GM23338 (cell line): ENCODE results near the gene TAC3. TPM values are rescaled to one million over a fixed set of nuclear protein-coding genes. Genes with fewer than 3 reads are reported as not detected.

Source experiments
- ATAC-seq: fragments of 200-7000 bp; cut with Tn5 transposase; 3 replicates; pipeline ENCODE4 v1.9.1; 2020
- DNase-seq: peaks from one replicate; pipeline ENCODE4 v3.0.0-alpha.2; 2015; ENCODE audit warnings: low spot score
- H2AFZ ChIP-seq: fragments of 200-600 bp; sonication (generic); 2 replicates; pipeline ENCODE4 v1.8.0; 2016; ENCODE audit warnings: antibody characterized with exemption, mild to moderate bottlenecking, moderate library complexity
- H3F3A ChIP-seq: fragments of 200-600 bp; sonication (generic); replicated peaks from 2 replicates; pipeline ENCODE4 v1.8.0; 2017; ENCODE audit warnings: antibody characterized with exemption, mixed run types, low read depth
- H3K27ac ChIP-seq: fragments of 200-600 bp; sonication (generic); 2 replicates; pipeline ENCODE4 v1.6.1; 2016; ENCODE audit warnings: low read depth
- H3K27me3 ChIP-seq: fragments of 200-600 bp; sonication (generic); 2 replicates; pipeline ENCODE4 v1.8.0; 2016; ENCODE audit warnings: mild to moderate bottlenecking, mixed run types, moderate library complexity; ENCODE audit not compliant: insufficient read depth
- H3K36me3 ChIP-seq: fragments of 200-600 bp; sonication (generic); 2 replicates; pipeline ENCODE4 v1.8.0; 2016; ENCODE audit warnings: mild to moderate bottlenecking; ENCODE audit not compliant: insufficient read depth
- H3K4me1 ChIP-seq: fragments of 200-600 bp; sonication (generic); 2 replicates; pipeline ENCODE4 v1.8.0; 2016; ENCODE audit warnings: mild to moderate bottlenecking, moderate library complexity; ENCODE audit not compliant: insufficient read depth
- H3K4me2 ChIP-seq: fragments of 200-600 bp; sonication (generic); 2 replicates; pipeline ENCODE4 v1.7.1; 2017; ENCODE audit warnings: mixed run types
- H3K4me3 ChIP-seq: fragments of 200-600 bp; sonication (generic); 2 replicates; pipeline ENCODE4 v1.6.1; 2016; ENCODE audit warnings: mixed run types
- H3K79me2 ChIP-seq: fragments of 200-600 bp; sonication (generic); replicated peaks from 2 replicates; pipeline ENCODE4 v1.8.0; 2017; ENCODE audit warnings: mild to moderate bottlenecking; ENCODE audit not compliant: insufficient read depth
- H3K9me2 ChIP-seq: fragments of 200-600 bp; sonication (generic); 2 replicates; pipeline ENCODE4 v1.8.0; 2017; ENCODE audit not compliant: insufficient read depth
- H4K20me1 ChIP-seq: fragments of 200-600 bp; sonication (generic); replicated peaks from 2 replicates; pipeline ENCODE4 v1.8.0; 2017; ENCODE audit warnings: mild to moderate bottlenecking; ENCODE audit not compliant: insufficient read depth
- H3K27ac Mint-ChIP-seq: 2 replicates; pipeline ENCODE4 v1.8.0; 2020; ENCODE audit warnings: inconsistent platforms, mild to moderate bottlenecking, moderate library complexity, mixed read lengths
- H3K27me3 Mint-ChIP-seq: 3 replicates; pipeline ENCODE4 v1.8.0; 2022; ENCODE audit warnings: low read depth, mild to moderate bottlenecking, moderate library complexity, mixed read lengths, inconsistent platforms; ENCODE audit not compliant: insufficient read depth, poor library complexity
- H3K36me3 Mint-ChIP-seq: 3 replicates; pipeline ENCODE4 v1.8.0; 2021; ENCODE audit warnings: low read depth, mild to moderate bottlenecking, inconsistent platforms, moderate library complexity, mixed read lengths
- H3K4me1 Mint-ChIP-seq: 3 replicates; pipeline ENCODE4 v1.8.0; 2020; ENCODE audit warnings: mild to moderate bottlenecking, inconsistent platforms, mixed read lengths
- H3K4me3 Mint-ChIP-seq: 3 replicates; pipeline ENCODE4 v1.8.0; 2021; ENCODE audit warnings: moderate library complexity, mild to moderate bottlenecking, inconsistent platforms, mixed read lengths
- H3K9me3 Mint-ChIP-seq: 3 replicates; pipeline ENCODE4 v1.8.0; 2020; ENCODE audit warnings: moderate library complexity, mild to moderate bottlenecking, inconsistent platforms, mixed read lengths
- CTCF ChIP-seq, 2 experiments: fragments of 200-600 bp in 1 of 2; sonication (generic) in 1 of 2; conservative IDR thresholded peaks; 2 replicates each; pipeline versions ENCODE4 v1.5.1 to v1.6.1; 2016 to 2017; ENCODE audit warnings: antibody characterized with exemption in 2 of 2, low read depth in 2 of 2, mild to moderate bottlenecking in 2 of 2, moderate library complexity in 1 of 2
- JUNB ChIP-seq: IDR thresholded peaks from one replicate; pipeline ENCODE4 v1.6.1; 2016; ENCODE audit warnings: antibody characterized with exemption; ENCODE audit not compliant: unreplicated experiment
- REST ChIP-seq: IDR thresholded peaks from one replicate; pipeline ENCODE4 v1.6.1; 2018; ENCODE audit warnings: antibody characterized with exemption; ENCODE audit not compliant: unreplicated experiment
- polyA plus RNA-seq: library from polyadenylated mRNA; unstranded; fragments of >200 nt; fragmentation: Nextera tagmentation; extraction: Ambion mirVana; gene quantifications from 2 replicates; pipeline ENCODE4 v1.2.1, GENCODE V29; 2016
- total RNA-seq: library from RNA; depleted of rRNA; stranded (reverse); fragments of >200 nt; shearing (Covaris generic); gene quantifications from 2 replicates; pipeline ENCODE4 v1.2.3, GENCODE V29; 2014

TAC3 gene
- total and polyA plus RNA-seq, 2 experiments from 2014 or later, result 11.9 to 35.1 TPM

- Histone ChIP-seq H2AFZ (no peak overlapping the region), H3K9me2 (no peaks in the 10 kb centered on the region), H3K4me3 (no peak overlapping the region), H4K20me1 (peaks cover 2% of the 10 kb centered on the region; the same call in 1 of the 2 replicates), H3K4me2 (no peak overlapping the region), H3F3A (no peaks in the 10 kb centered on the region), H3K27ac (no peak overlapping the region), H3K36me3 (no peaks in the 10 kb centered on the region), H3K79me2 (peaks cover 3% of the 10 kb centered on the region), H3K27me3 (no peaks in the 10 kb centered on the region), H3K4me1 (no peaks in the 10 kb centered on the region)
- Mint-ChIP-seq H3K27ac (no peak overlapping the region; the same call in 1 of the 2 replicates), H3K4me1 (peaks cover 8% of the 10 kb centered on the region), H3K9me3 (no peaks in the 10 kb centered on the region), H3K4me3 (no peak overlapping the region), H3K36me3 (peaks cover 12% of the 10 kb centered on the region; the same call in 2 of the 3 replicates), H3K27me3 (peaks cover 8% of the 10 kb centered on the region)
- ATAC-seq (peak; percentile 18; the same call in 2 of the 3 replicates), DNase-seq (no peak)
- TF ChIP-seq CTCF (conservative IDR thresholded peaks at IDR 0.05; ENCODE audit: low read depth in 2 of 2) (peak in 1 of 2 experiments; percentile 15; a peak in 1 of 4 replicates), JUNB (no peak)
Observed at GRCh38 chr12:56994231-56994746, 22.0 kb downstream of the TAC3 start.

- DNase-seq (no peak), ATAC-seq (peak; percentile 35)
- no peaks in the 10 kb centered on the region for H3K27me3 ChIP-seq
- Mint-ChIP-seq H3K4me1 (peaks cover 10% of the 10 kb centered on the region), H3K4me3 (no peak overlapping the region), H3K27me3 (peaks cover 6% of the 10 kb centered on the region), H3K9me3 (no peaks in the 10 kb centered on the region), H3K27ac (no peak overlapping the region), H3K36me3 (peaks cover 4% of the 10 kb centered on the region; the same call in 1 of the 3 replicates)
- H3K27ac ChIP-seq, result no peak overlapping the region
- H3F3A ChIP-seq, result no peaks in the 10 kb centered on the region
- H3K9me2 ChIP-seq, result no peaks in the 10 kb centered on the region
- H3K79me2 ChIP-seq, result no peaks in the 10 kb centered on the region
- H3K4me3 ChIP-seq, result no peak overlapping the region
- H3K4me2 ChIP-seq, result no peak overlapping the region
- no peaks in the 10 kb centered on the region for H3K36me3 ChIP-seq
- peaks cover 2% of the 10 kb centered on the region for H3K4me1 ChIP-seq
- no peak overlapping the region for H2AFZ ChIP-seq
- TF ChIP-seq CTCF (conservative IDR thresholded peaks at IDR 0.05; ENCODE audit: low read depth in 2 of 2) (peak in 1 of 2 experiments; percentile 11; a peak in 1 of 4 replicates), REST (no peak)
- no peaks in the 10 kb centered on the region; the same call in 1 of the 2 replicates for H4K20me1 ChIP-seq
Observed at GRCh38 chr12:56993346-56993745, 23.0 kb downstream of the TAC3 start.
